AG10803 (cell line): ENCODE measurements around the gene TOMM40.
A peak's percentile ranks its signal among the peaks of the same experiment; 100 is the strongest.
"Not testable (repeated sequence)": the region's sequence is repeated elsewhere in the genome, so short reads cannot be mapped to it uniquely, and the experiment has no call there.

Experiments
- DNase-seq: peaks from one replicate; pipeline ENCODE4 v3.0.0; 2010; ENCODE audit warnings: low read depth
- H3K4me3 ChIP-seq: 2 replicates; pipeline ENCODE4 v1.5.1; 2011; ENCODE audit warnings: mild to moderate bottlenecking, low read length, control low read depth
- TF ChIP-seq, protein P1 (sequence below): conservative IDR thresholded peaks from 2 replicates; pipeline ENCODE4 v1.5.1; 2011; ENCODE audit warnings: mild to moderate bottlenecking, low read length, control low read depth, inconsistent platforms

The TOMM40 gene

DNA sequence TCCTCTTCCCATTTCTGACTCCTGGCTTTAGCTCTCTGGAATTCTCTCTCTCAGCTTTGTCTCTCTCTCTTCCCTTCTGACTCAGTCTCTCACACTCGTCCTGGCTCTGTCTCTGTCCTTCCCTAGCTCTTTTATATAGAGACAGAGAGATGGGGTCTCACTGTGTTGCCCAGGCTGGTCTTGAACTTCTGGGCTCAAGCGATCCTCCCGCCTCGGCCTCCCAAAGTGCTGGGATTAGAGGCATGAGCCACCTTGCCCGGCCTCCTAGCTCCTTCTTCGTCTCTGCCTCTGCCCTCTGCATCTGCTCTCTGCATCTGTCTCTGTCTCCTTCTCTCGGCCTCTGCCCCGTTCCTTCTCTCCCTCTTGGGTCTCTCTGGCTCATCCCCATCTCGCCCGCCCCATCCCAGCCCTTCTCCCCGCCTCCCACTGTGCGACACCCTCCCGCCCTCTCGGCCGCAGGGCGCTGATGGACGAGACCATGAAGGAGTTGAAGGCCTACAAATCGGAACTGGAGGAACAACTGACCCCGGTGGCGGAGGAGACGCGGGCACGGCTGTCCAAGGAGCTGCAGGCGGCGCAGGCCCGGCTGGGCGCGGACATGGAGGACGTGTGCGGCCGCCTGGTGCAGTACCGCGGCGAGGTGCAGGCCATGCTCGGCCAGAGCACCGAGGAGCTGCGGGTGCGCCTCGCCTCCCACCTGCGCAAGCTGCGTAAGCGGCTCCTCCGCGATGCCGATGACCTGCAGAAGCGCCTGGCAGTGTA, 17.2 kb downstream of the TOMM40 start:
- TF ChIP-seq, protein P1, sequence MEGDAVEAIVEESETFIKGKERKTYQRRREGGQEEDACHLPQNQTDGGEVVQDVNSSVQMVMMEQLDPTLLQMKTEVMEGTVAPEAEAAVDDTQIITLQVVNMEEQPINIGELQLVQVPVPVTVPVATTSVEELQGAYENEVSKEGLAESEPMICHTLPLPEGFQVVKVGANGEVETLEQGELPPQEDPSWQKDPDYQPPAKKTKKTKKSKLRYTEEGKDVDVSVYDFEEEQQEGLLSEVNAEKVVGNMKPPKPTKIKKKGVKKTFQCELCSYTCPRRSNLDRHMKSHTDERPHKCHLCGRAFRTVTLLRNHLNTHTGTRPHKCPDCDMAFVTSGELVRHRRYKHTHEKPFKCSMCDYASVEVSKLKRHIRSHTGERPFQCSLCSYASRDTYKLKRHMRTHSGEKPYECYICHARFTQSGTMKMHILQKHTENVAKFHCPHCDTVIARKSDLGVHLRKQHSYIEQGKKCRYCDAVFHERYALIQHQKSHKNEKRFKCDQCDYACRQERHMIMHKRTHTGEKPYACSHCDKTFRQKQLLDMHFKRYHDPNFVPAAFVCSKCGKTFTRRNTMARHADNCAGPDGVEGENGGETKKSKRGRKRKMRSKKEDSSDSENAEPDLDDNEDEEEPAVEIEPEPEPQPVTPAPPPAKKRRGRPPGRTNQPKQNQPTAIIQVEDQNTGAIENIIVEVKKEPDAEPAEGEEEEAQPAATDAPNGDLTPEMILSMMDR: no peak
- DNase-seq: no peak
- no peak overlapping the region for H3K4me3 ChIP-seq

DNA sequence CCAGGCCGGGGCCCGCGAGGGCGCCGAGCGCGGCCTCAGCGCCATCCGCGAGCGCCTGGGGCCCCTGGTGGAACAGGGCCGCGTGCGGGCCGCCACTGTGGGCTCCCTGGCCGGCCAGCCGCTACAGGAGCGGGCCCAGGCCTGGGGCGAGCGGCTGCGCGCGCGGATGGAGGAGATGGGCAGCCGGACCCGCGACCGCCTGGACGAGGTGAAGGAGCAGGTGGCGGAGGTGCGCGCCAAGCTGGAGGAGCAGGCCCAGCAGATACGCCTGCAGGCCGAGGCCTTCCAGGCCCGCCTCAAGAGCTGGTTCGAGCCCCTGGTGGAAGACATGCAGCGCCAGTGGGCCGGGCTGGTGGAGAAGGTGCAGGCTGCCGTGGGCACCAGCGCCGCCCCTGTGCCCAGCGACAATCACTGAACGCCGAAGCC, 17.8 kb downstream of the TOMM40 start:
- TF ChIP-seq, protein P1: no peak
- H3K4me3 ChIP-seq: no peak overlapping the region
- no peak for DNase-seq

DNA sequence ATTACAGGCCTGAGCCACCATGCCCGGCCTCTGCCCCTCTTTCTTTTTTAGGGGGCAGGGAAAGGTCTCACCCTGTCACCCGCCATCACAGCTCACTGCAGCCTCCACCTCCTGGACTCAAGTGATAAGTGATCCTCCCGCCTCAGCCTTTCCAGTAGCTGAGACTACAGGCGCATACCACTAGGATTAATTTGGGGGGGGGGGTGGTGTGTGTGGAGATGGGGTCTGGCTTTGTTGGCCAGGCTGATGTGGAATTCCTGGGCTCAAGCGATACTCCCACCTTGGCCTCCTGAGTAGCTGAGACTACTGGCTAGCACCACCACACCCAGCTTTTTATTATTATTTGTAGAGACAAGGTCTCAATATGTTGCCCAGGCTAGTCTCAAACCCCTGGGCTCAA, 18.7 kb downstream of the TOMM40 start:
- TF ChIP-seq, protein P1: no peak
- DNase-seq: no peak
- H3K4me3 ChIP-seq: no peak overlapping the region

DNA sequence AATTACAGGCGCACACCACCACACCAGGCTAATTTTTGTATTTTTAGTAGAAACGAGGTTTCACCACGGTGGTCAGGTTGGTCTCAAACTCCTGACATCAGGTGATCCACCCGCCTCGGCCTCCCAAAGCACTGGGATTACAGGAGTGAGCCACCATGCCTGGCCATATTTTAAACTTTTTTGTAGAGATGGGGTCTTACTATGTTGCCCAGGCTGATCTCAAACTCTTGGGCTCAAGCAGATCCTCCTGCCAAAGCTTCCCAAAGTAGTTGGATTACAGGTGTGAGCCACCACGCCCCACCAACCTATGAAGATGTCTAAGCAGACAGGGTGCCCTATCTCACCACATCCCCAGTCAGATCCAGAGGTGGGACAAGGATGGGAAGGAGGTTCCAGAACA, 20.8 kb downstream of the TOMM40 start:
- DNase-seq: not testable (repeated sequence)

DNA sequence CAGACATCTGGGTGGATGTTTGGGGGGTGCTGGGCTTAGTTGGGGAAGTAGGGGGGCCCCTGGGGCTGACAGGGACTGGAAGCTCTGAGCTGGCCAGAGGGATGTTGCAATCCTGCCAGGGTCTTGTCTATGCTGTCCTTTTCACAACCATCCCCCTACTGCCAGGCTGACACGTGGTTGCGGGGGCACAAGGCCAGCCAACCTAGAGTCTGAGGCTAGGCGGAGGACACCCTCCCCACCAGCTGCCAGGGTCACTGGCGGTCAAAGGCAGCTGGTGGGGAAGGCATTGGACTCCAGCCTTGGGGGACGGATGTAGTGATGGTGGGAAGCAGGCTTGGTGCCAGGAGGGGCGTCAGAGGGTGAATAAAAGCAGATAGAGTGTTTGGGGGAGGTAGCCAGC, 21.8 kb downstream of the TOMM40 start:
- H3K4me3 ChIP-seq: no peak overlapping the region
- DNase-seq: no peak
- TF ChIP-seq, protein P1: no peak

More for the DNA sequence above, 20.8 kb downstream of the TOMM40 start:
- H3K4me3 ChIP-seq: not testable (repeated sequence)

DNA sequence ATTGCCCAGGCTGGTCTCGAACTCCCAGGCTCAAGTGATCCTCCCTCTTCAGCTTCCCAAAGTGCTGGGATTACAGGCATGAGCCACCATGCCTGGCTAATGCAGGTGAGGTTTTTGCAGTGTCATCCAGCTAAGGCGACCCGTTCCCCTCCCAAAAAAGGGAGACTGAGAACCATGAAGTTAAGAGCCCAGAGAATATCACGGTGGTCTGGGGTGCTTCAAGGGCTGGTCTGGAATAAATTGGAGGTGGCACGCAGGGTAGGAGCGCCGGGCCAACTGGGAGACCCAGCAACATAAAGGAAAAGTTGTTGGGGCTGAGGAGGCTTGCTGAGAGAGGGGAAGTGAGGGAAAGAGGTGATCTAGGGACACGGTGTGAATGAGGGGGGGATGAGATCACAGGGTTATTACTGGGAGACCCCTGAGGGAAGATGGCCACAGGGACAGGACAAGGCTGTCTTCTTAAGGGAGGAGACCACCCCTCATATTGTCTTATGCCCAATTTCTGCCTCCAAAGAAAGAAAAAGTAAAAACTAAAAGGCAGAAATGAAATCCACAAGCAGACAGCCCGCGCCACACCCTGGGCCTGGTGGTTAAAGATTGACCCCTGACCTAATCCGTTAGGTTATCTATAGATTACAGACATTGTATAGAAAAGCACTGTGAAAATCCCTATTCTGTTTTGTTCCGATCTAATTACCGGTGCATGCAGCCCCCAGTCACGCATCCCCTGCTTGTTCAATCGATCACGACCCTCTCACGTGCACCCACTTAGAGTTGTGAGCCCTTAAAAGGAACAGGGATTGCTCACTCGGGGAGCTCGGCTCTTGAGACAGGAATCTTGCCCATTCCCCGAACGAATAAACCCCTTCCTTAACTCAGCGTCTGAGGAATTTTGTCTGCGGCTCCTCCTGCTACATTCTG, 22.7 kb downstream of the TOMM40 start:
- not testable (repeated sequence) for H3K4me3 ChIP-seq, DNase-seq

DNA sequence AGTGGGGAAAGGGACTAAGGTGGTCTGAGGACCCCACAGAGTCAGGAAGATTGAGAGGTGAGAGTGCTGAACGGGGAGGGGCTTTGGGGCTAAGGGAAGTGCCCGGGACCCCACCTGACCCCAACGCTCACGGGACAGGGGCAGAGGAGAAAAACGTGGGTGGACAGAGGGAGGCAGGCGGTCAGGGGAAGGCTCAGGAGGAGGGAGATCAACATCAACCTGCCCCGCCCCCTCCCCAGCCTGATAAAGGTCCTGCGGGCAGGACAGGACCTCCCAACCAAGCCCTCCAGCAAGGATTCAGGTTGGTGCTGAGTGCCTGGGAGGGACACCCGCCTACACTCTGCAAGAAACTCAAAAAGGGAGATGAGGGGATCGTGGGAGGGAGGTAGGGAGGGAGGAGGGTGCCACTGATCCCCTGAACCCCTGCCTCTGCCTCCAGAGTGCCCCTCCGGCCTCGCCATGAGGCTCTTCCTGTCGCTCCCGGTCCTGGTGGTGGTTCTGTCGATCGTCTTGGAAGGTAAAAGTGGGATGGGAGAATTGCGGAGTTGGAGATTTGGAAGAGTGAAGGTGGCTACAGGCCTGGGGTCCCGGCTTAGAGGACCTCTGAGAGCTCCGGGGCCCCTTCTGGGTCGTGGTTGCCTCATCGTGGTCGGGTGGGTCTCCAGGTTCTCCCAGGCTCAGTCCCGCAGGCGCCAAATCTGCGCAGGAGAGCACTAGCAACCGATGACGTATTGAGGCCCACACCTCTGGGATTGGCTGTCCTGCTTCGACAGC, 23.6 kb downstream of the TOMM40 start, which contains the start of gene APOC1:
Gene APOC1 (plus strand): TSS at position 176 of the 774 bp plus-strand sequence. CDS start 284 bp downstream, at position 460.
- H3K4me3 ChIP-seq: peak within 1 kb of the TSS; percentile 67
- peak; percentile 59 for DNase-seq

DNA sequence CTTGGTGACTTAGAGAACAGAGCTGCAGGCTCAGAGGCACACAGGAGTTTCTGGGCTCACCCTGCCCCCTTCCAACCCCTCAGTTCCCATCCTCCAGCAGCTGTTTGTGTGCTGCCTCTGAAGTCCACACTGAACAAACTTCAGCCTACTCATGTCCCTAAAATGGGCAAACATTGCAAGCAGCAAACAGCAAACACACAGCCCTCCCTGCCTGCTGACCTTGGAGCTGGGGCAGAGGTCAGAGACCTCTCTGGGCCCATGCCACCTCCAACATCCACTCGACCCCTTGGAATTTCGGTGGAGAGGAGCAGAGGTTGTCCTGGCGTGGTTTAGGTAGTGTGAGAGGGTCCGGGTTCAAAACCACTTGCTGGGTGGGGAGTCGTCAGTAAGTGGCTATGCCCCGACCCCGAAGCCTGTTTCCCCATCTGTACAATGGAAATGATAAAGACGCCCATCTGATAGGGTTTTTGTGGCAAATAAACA, 33.2 kb downstream of the TOMM40 start:
- H3K4me3 ChIP-seq: no peak overlapping the region
- no peak for DNase-seq
- TF ChIP-seq, protein P1: no peak
